AG09319 (cell line): ENCODE data around the gene AGAP1.

Experiments used
- DNase-seq: peaks from one replicate; pipeline ENCODE4 v3.0.0-alpha.2; 2010; ENCODE audit warnings: low read depth; ENCODE audit errors: extremely low read depth
- CTCF ChIP-seq: IDR thresholded peaks from 2 replicates; pipeline ENCODE4 v1.5.1; 2011; ENCODE audit warnings: low read depth, mild to moderate bottlenecking, inconsistent platforms, low read length, moderate library complexity

Gene AGAP1

GRCh38 chr2:235538144-235538639, 44.3 kb downstream of the AGAP1 start:
- TF ChIP-seq CTCF, result no peak
- no peak for DNase-seq

GRCh38 chr2:235538981-235539380, 45.1 kb downstream of the AGAP1 start:
- no peak for TF ChIP-seq CTCF

GRCh38 chr2:235539773-235540172, 45.9 kb downstream of the AGAP1 start:
- TF ChIP-seq CTCF, result no peak
- DNase-seq, result no peak

More at GRCh38 chr2:235538981-235539380, 45.1 kb downstream of the AGAP1 start:
- DNase-seq, result no peak

GRCh38 chr2:235541016-235541415, 47.2 kb downstream of the AGAP1 start:
- no peak for DNase-seq
- TF ChIP-seq CTCF, result no peak

GRCh38 chr2:235541838-235542549, 48.2 kb downstream of the AGAP1 start:
- no peak for TF ChIP-seq CTCF
- DNase-seq, result no peak

- no peak for DNase-seq
- no peak for TF ChIP-seq CTCF
Observed at GRCh38 chr2:235542733-235543127, 48.9 kb downstream of the AGAP1 start.

- TF ChIP-seq CTCF, result no peak
- DNase-seq, result no peak
Observed at GRCh38 chr2:235543128-235543750, 49.4 kb downstream of the AGAP1 start.
